Panc1 (cell line): Measurements from ENCODE around the gene ESRRG. TPM values are rescaled to one million over a fixed set of nuclear protein-coding genes. Genes with fewer than 3 reads are reported as not detected.
"Not testable (repeated sequence)": the region's sequence is repeated elsewhere in the genome, so short reads cannot be mapped to it uniquely, and the experiment has no call there.

Experiments
- ATAC-seq: fragments of 200-7000 bp; cut with Tn5 transposase; 2 replicates; pipeline ENCODE4 v1.9.1; 2020; ENCODE audit warnings: mild to moderate bottlenecking, moderate library complexity
- BruUV-seq: library from RNA; stranded (reverse); fragments of 400-500 nt; replicated peaks from 2 replicates; lab custom pipeline; 2021; lab: Mats Ljungman, UMichigan
- CTCF ChIA-PET: fragments of 300-600 bp; sonication (Branson Sonifier 250); formaldehyde crosslinking; loops from one replicate; lab custom pipeline; 2022; ENCODE audit warnings: antibody characterized with exemption; lab: Charles Lee
- POLR2A ChIA-PET: fragments of 300-600 bp; sonication (Branson Sonifier 250); formaldehyde crosslinking; loops from one replicate; lab custom pipeline; 2022; ENCODE audit warnings: antibody characterized with exemption; lab: Charles Lee
- DNase-seq: peaks from one replicate; pipeline ENCODE4 v3.0.0-alpha.2; 2010; ENCODE audit warnings: low read depth, low spot score
- H3K27ac ChIP-seq: 2 replicates; pipeline ENCODE4 v1.5.1; 2011; ENCODE audit warnings: mild to moderate bottlenecking, low read length, inconsistent platforms
- H3K27me3 ChIP-seq: fragments of 200-500 bp; sonication (Bioruptor generic); 2 replicates; pipeline ENCODE4 v1.6.0; 2014; ENCODE audit warnings: low read length, inconsistent platforms; ENCODE audit not compliant: control insufficient read depth, insufficient read depth
- H3K36me3 ChIP-seq: fragments of 200-500 bp; sonication (Bioruptor generic); 2 replicates; pipeline ENCODE4 v1.5.1; 2014; ENCODE audit warnings: inconsistent platforms, mild to moderate bottlenecking, low read length, moderate library complexity; ENCODE audit not compliant: control insufficient read depth, insufficient read depth
- H3K4me1 ChIP-seq: 2 replicates; pipeline ENCODE4 v1.5.1; 2011; ENCODE audit warnings: inconsistent platforms, mild to moderate bottlenecking, low read length, moderate library complexity; ENCODE audit not compliant: control insufficient read depth, insufficient read depth
- H3K4me3 ChIP-seq, 2 experiments: 2 replicates each; pipeline ENCODE4 v1.5.1; 2011 to 2012; ENCODE audit warnings: low read depth in 2 of 2, low read length in 2 of 2, mild to moderate bottlenecking in 2 of 2, inconsistent platforms in 1 of 2, moderate library complexity in 1 of 2
- H3K9me3 ChIP-seq: fragments of 200-500 bp; sonication (Bioruptor generic); 2 replicates; pipeline ENCODE4 v1.5.1; 2014; ENCODE audit warnings: low read depth, mild to moderate bottlenecking, inconsistent platforms, low read length, moderate library complexity; ENCODE audit not compliant: control insufficient read depth, insufficient read depth
- CTCF ChIP-seq: fragments of 450-650 bp; IDR thresholded peaks from 2 replicates; pipeline ENCODE4 v1.5.1; 2017; ENCODE audit warnings: mild to moderate bottlenecking
- POLR2AphosphoS5 ChIP-seq: IDR thresholded peaks from 2 replicates; pipeline ENCODE4 v1.6.1; 2012; ENCODE audit warnings: mild to moderate bottlenecking, low read depth, low read length, moderate library complexity
- REST ChIP-seq, 2 experiments: IDR thresholded peaks; 2 replicates each; pipeline ENCODE4 v1.6.1; 2011 to 2012; ENCODE audit warnings: low read depth in 2 of 2, control low read depth in 1 of 2, low read length in 1 of 2, mild to moderate bottlenecking in 1 of 2, moderate library complexity in 1 of 2; ENCODE audit not compliant: insufficient read depth in 1 of 2
- SIN3A ChIP-seq: IDR thresholded peaks from 2 replicates; pipeline ENCODE4 v1.6.1; 2012; ENCODE audit warnings: low read depth, mild to moderate bottlenecking, low read length, moderate library complexity, borderline replicate concordance; ENCODE audit not compliant: insufficient read depth
- TCF7L2 ChIP-seq: IDR thresholded peaks from 2 replicates; pipeline ENCODE4 v1.6.1; 2011; ENCODE audit warnings: mild to moderate bottlenecking, low read depth, low read length, inconsistent platforms
- in situ Hi-C: cut with HindIII; loops from 2 replicates; pipeline ENCODE4 v1.10.0; 2016; ENCODE audit warnings: low sequenced_read_pairs, low pct_unique_long_range_greater_than_20kb
- intact Hi-C: fragments of 100-400 bp; cut with micrococcal nuclease; formaldehyde crosslinking; loops from one replicate; pipeline ENCODE4 v1.10.0; 2022; ENCODE audit not compliant: unreplicated experiment
- total RNA-seq: library from RNA; stranded (reverse); gene quantifications from one replicate; pipeline ENCODE4 v1.2.1, GENCODE V29; 2021; ENCODE audit not compliant: unreplicated experiment

The ESRRG gene
- total RNA-seq, 1 experiment from 2014 or later, result not detected

DNA sequence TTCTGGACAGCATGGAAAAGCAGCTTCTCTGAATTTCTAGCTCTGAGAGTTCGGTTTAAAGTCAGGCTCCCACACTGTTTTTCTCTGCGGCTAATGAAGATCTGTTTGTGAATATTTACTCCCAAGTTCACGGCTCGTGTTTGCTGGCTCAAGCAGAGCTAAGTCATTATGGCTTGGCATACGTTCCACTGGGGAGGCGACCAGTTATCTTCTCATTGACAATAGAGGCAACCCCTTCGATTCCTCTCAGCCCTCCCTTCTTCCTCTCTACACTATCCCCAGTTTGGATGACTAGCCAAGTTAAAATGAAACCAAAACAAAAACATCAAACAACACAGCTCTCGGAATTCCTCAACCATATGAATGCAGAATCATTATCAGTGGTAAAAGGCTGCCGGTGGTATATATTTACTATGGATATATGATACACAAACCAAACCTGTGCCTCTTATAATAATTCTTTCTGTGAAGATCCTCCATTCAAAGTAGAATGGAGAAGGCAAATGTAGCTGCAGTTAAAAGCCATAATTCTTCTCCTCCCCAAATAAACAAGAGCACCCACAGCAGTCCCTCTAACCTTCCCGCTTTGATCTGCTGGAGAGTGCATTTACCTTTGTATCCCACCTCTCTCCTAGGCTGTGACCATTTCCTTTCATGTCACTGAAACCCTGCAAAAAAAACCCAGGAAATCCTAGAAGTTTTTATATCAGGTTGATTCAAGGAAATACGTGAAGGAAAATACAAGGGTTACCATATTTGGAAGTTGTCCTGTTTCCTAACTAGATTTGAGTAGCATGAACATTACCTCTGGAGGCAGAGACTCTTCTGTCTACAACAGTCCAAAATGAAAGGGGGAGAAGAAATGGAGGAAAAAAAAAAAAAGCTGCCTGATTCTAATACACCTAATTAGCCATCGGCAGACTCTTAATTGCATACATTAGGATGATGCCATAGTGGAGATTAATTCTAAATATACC, 191.7 kb downstream of the ESRRG start:
- BruUV-seq, result no TSS peak
- DNase-seq (no peak), ATAC-seq (peak; percentile 65; the same call in 1 of the 2 replicates)
- Histone ChIP-seq H3K4me3 (peak overlapping the region; percentile 46 to 49), H3K27ac (0 out of 2 replicates have a peak overlapping the region, but pooled peaks have one; percentile 39), H3K4me1 (no peaks in the 10 kb centered on the region; the same call in 1 of the 2 replicates), H3K9me3 (no peaks in the 10 kb centered on the region), H3K36me3 (no peaks in the 10 kb centered on the region), H3K27me3 (no peaks in the 10 kb centered on the region)
- ChIA-PET CTCF (no interaction called here), POLR2A (no interaction called here)
- TF ChIP-seq POLR2AphosphoS5, result no peak
- TF ChIP-seq REST (IDR thresholded peaks at IDR 0.05; ENCODE audit: insufficient read depth in 1 of 2, low read depth in 2 of 2, low read length in 1 of 2), result no peak
- no peak for TF ChIP-seq TCF7L2
- TF ChIP-seq SIN3A, result no peak
- no peak for TF ChIP-seq CTCF
- in situ Hi-C loops (no loop called here), intact Hi-C loops (no loop called here)

GRCh38 chr1:216529851-216530250, 193.4 kb downstream of the ESRRG start:
- in situ Hi-C loops, H3K4me1 ChIP-seq, H3K9me3 ChIP-seq, DNase-seq, H3K27ac ChIP-seq, H3K27me3 ChIP-seq, H3K36me3 ChIP-seq, H3K4me3 ChIP-seq, ATAC-seq, BruUV-seq, intact Hi-C loops: not testable (repeated sequence)
- ChIA-PET CTCF (interaction anchor here (0.7 kb wide), 1 partner anchor 295 kb away, joined by 16 read pairs; no protein-coding TSS in a partner anchor), POLR2A (interaction anchor here (0.6 kb wide), 1 partner anchor 10 kb away, joined by 7 read pairs; no protein-coding TSS in a partner anchor)

DNA sequence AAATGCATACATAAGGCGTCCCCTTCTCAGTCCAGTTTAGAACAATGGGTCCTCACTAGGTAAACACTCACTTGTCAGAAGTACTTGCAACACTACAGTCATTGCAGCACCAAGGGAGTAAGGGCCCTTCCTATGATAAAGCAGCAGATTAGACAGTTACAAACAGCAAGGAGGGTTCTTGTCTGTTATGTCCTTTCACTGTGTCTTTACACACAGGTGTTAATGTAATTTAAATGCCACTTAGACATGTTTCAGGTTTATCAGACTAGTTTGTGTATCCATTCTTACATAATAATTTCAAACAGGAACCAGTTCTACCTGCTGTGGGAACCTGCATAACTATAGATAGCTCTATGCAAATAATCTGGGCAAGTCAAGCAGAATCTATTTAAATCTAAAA, 194.4 kb downstream of the ESRRG start:
- intact Hi-C loops (no loop called here), in situ Hi-C loops (no loop called here)
- no peaks in the 10 kb centered on the region; the same call in 1 of the 2 replicates for H3K4me1 ChIP-seq
- BruUV-seq, result no TSS peak
- TF ChIP-seq TCF7L2 (no peak), REST (IDR thresholded peaks at IDR 0.05; ENCODE audit: insufficient read depth in 1 of 2, low read depth in 2 of 2, low read length in 1 of 2) (no peak), SIN3A (no peak), CTCF (no peak)
- DNase-seq (no peak), ATAC-seq (no peak)
- H3K36me3 ChIP-seq, result no peaks in the 10 kb centered on the region
- H3K4me3 ChIP-seq, result no peak overlapping the region
- ChIA-PET POLR2A (no interaction called here), CTCF (no interaction called here)
- no peak overlapping the region for H3K27ac ChIP-seq
- no peaks in the 10 kb centered on the region for H3K27me3 ChIP-seq
- no peaks in the 10 kb centered on the region for H3K9me3 ChIP-seq
